Transverse colon (tissue), 4 donors: ENCODE results near the gene ZNF738. TPM values are rescaled to one million over a fixed set of nuclear protein-coding genes. Genes with fewer than 3 reads are reported as not detected.

Source experiments
- DNase-seq: peaks from one replicate; pipeline ENCODE4 v3.0.0-alpha.2; 2019
- H3K27ac ChIP-seq, 4 donors: fragments of 200-600 bp; sonication (generic); 2 replicates each; pipeline ENCODE4 v1.5.1; 2016 to 2018; ENCODE audit warnings: inconsistent platforms in 4 of 4
- H3K27me3 ChIP-seq: fragments of 200-600 bp; sonication (generic); 2 replicates; pipeline ENCODE4 v1.5.1; 2017; ENCODE audit warnings: inconsistent platforms
- H3K36me3 ChIP-seq, 4 donors: fragments of 200-600 bp; sonication (generic); 2 replicates each; pipeline ENCODE4 v1.5.1; 2017 to 2019; ENCODE audit warnings: inconsistent platforms in 4 of 4
- H3K4me1 ChIP-seq, 4 donors: fragments of 200-600 bp; sonication (generic); 2 replicates each; pipeline ENCODE4 v1.5.1; 2017 to 2020; ENCODE audit warnings: inconsistent platforms in 4 of 4
- H3K4me3 ChIP-seq, 4 donors: fragments of 200-600 bp; sonication (generic); 1 replicate in 1 of 4; 2 replicates in 3 of 4; pipeline versions ENCODE4 v1.5.1 to v1.6.1; 2017 to 2019; ENCODE audit warnings: inconsistent platforms in 4 of 4
- H3K9me3 ChIP-seq, 2 donors: fragments of 200-600 bp; sonication (generic); 2 replicates each; pipeline ENCODE4 v1.5.1; 2017 to 2019; ENCODE audit warnings: inconsistent platforms in 2 of 2
- CTCF ChIP-seq, 5 experiments: fragments of 200-600 bp in 3 of 5; fragments of 450-650 bp in 2 of 5; sonication (generic) in 3 of 5; IDR thresholded peaks; 1 replicate in 2 of 5; 2 replicates in 3 of 5; pipeline ENCODE4 v1.5.1; 2016 to 2017; ENCODE audit warnings: antibody characterized with exemption in 5 of 5, inconsistent platforms in 3 of 5, mild to moderate bottlenecking in 2 of 5, moderate library complexity in 1 of 5
- EP300 ChIP-seq: sonication (generic); formaldehyde crosslinking; IDR thresholded peaks from one replicate; pipeline ENCODE4 v1.6.1; 2017; ENCODE audit warnings: antibody characterized with exemption, low read depth
- POLR2A ChIP-seq: fragments of 450-650 bp; IDR thresholded peaks from one replicate; pipeline ENCODE4 v1.6.1; 2016; ENCODE audit warnings: antibody characterized with exemption, mild to moderate bottlenecking, moderate library complexity
- POLR2AphosphoS5 ChIP-seq, 3 donors: sonication (generic); formaldehyde crosslinking; IDR thresholded peaks; one replicate each; pipeline ENCODE4 v1.6.1; 2016; ENCODE audit warnings: antibody characterized with exemption in 3 of 3
- WGBS, 2 donors: methylation state at CpG; one replicate each; pipeline ENCODE4 v1.1.5; 2018; ENCODE audit warnings: low coverage in 1 of 2; 5-methylcytosine and 5-hydroxymethylcytosine counted together
- in situ Hi-C, 4 donors: fragments of 200-750 bp; cut with MboI; loops; one replicate each; pipeline versions ENCODE4 v1.15.0 to v1.15.1; 2017; ENCODE audit warnings: low sequenced_read_pairs in 3 of 4, low pct_ligation_motif_present in 1 of 4, low pct_unique_long_range_greater_than_20kb in 1 of 4
- intact Hi-C: fragments of 100-400 bp; cut with DNase I; formaldehyde crosslinking; loops from one replicate; pipeline ENCODE4 v1.15.1; 2023; ENCODE audit warnings: low total_unique reads
- total RNA-seq, 4 donors: library from RNA; depleted of rRNA; stranded (reverse); fragments of >200 nt; gene quantifications; one replicate each; pipeline ENCODE4 v1.1.0, GENCODE V29; 2016

Gene ZNF738
- total RNA-seq, 4 donors from 2014 or later = 2.0 to 8.6 (median 5.9) TPM

GRCh38 chr19:21423057-21424041 is 64.5 kb downstream of the ZNF738 start:
- in situ Hi-C loops = no loop called here
- Histone ChIP-seq H3K4me3 (no peak overlapping the region), H3K36me3 (peaks cover 0 to 23% (median 7%) of the 10 kb centered on the region in 4 donors), H3K9me3 (peaks cover 80 to 91% of the 10 kb centered on the region in 2 donors), H3K4me1 (no peaks in the 10 kb centered on the region), H3K27ac (no peak overlapping the region), H3K27me3 (no peaks in the 10 kb centered on the region)
- intact Hi-C loops = no loop called here
- TF ChIP-seq CTCF (IDR thresholded peaks at IDR 0.05) = no peak
- TF ChIP-seq EP300 = no peak
- TF ChIP-seq POLR2AphosphoS5 (IDR thresholded peaks at IDR 0.05) = no peak
- no peak for TF ChIP-seq POLR2A
- no peak for DNase-seq
- WGBS, 2 donors = 100% methylated on average over 1 of the region's 1 CpG

Other genes with a start within 250 kb of the ZNF738 start
- gene ZNF431, start 217.0 kb upstream of the ZNF738 start, total RNA-seq = 10 to 100 TPM in 3 of 4 donors, 1 to 10 TPM in 1; 7.4 to 18.0 (median 17.4) TPM
- 10 to 100 TPM; 12.7 to 21.4 (median 19.2) TPM for gene ZNF708, start 29.6 kb upstream of the ZNF738 start, total RNA-seq
- gene ZNF493, start 38.1 kb downstream of the ZNF738 start, total RNA-seq = 10 to 100 TPM in 3 of 4 donors, 1 to 10 TPM in 1; 6.4 to 63.9 (median 47.1) TPM
- 10 to 100 TPM; 13.5 to 47.0 (median 18.2) TPM for gene ZNF429, start 146.6 kb downstream of the ZNF738 start, total RNA-seq